Breast epithelium (tissue), 4 donors: ENCODE data around the gene ZMYND15. TPM values are rescaled to one million over a fixed set of nuclear protein-coding genes. Genes with fewer than 3 reads are reported as not detected.
"Not testable (repeated sequence)": the region's sequence is repeated elsewhere in the genome, so short reads cannot be mapped to it uniquely, and the experiment has no call there.

Experiments used
- DNase-seq, 2 donors: peaks; one replicate each; pipeline ENCODE4 v3.0.0-alpha.2; 2019; ENCODE audit warnings: low spot score in 2 of 2
- H3K27ac ChIP-seq, 2 donors: fragments of 200-600 bp; sonication (generic) in 1 of 2; one replicate each; pipeline ENCODE4 v1.5.1; 2016 to 2019; ENCODE audit warnings: mild to moderate bottlenecking in 1 of 2
- H3K27me3 ChIP-seq, 2 donors: fragments of 200-600 bp; sonication (generic) in 1 of 2; one replicate each; pipeline versions ENCODE4 v1.5.1 to v1.6.0; 2017 to 2019; ENCODE audit warnings: control low read depth in 1 of 2, mild to moderate bottlenecking in 1 of 2
- H3K36me3 ChIP-seq: fragments of 200-600 bp; one replicate; pipeline ENCODE4 v1.5.1; 2019
- H3K4me1 ChIP-seq, 2 donors: fragments of 200-600 bp; sonication (generic); one replicate each; pipeline ENCODE4 v1.5.1; 2016 to 2019; ENCODE audit warnings: control low read depth in 1 of 2
- H3K4me3 ChIP-seq, 3 donors: fragments of 200-600 bp; sonication (generic); 1 replicate in 2 of 3; 2 replicates in 1 of 3; pipeline ENCODE4 v1.5.1; 2016 to 2019; ENCODE audit warnings: mild to moderate bottlenecking in 3 of 3, moderate library complexity in 2 of 3
- H3K9me3 ChIP-seq, 2 donors: fragments of 200-600 bp; sonication (generic) in 1 of 2; one replicate each; pipeline ENCODE4 v1.5.1; 2016 to 2019; ENCODE audit warnings: control low read depth in 1 of 2
- CTCF ChIP-seq, 3 donors: fragments of 450-650 bp; IDR thresholded peaks; one replicate each; pipeline ENCODE4 v1.5.1; 2016 to 2017; ENCODE audit warnings: antibody characterized with exemption in 3 of 3, mild to moderate bottlenecking in 3 of 3, moderate library complexity in 3 of 3
- POLR2A ChIP-seq: fragments of 450-650 bp; IDR thresholded peaks from one replicate; pipeline ENCODE4 v1.6.1; 2016; ENCODE audit warnings: antibody characterized with exemption, mild to moderate bottlenecking, moderate library complexity
- POLR2AphosphoS5 ChIP-seq, 3 donors: sonication (generic); formaldehyde crosslinking; IDR thresholded peaks; one replicate each; pipeline ENCODE4 v1.6.1; 2017; ENCODE audit warnings: antibody characterized with exemption in 3 of 3
- intact Hi-C: fragments of 100-400 bp; cut with DNase I; formaldehyde crosslinking; loops from one replicate; pipeline ENCODE4 v1.15.1; 2023; ENCODE audit warnings: low total_unique reads
- total RNA-seq, 3 donors: library from RNA; depleted of rRNA; stranded (reverse); fragments of >200 nt; gene quantifications; one replicate each; pipeline ENCODE4 v1.1.0, GENCODE V29; 2016

The ZMYND15 gene
- total RNA-seq, 3 donors from 2014 or later = 0.96 to 2.3 (median 0.98) TPM

DNA sequence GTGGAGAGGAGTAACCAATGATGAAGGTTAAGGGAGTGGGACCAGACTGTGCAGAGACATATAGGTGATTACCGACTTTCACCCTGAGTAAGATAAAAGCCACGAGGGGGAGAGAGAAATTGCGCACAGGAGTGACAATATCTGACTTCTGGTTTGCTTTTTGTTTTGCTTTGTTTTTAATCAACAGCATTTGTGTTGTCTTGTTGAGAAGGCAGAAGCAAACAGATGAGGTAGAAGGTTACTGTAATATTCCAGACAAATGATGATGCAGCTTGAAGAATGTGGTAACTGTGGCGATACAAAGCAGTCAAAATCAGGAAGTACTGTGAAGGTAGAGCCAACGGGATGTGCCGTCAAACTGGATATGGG, 43.2 kb upstream of the ZMYND15 start:
- TF ChIP-seq POLR2A (no peak), CTCF (IDR thresholded peaks at IDR 0.05) (no peak), POLR2AphosphoS5 (IDR thresholded peaks at IDR 0.05) (no peak)
- Histone ChIP-seq H3K27ac (no peak overlapping the region), H3K36me3 (no peaks in the 10 kb centered on the region), H3K27me3 (no peaks in the 10 kb centered on the region), H3K4me3 (no peak overlapping the region), H3K9me3 (no peaks in the 10 kb centered on the region), H3K4me1 (no peaks in the 10 kb centered on the region)
- intact Hi-C loops = no loop called here
- DNase-seq = no peak

DNA sequence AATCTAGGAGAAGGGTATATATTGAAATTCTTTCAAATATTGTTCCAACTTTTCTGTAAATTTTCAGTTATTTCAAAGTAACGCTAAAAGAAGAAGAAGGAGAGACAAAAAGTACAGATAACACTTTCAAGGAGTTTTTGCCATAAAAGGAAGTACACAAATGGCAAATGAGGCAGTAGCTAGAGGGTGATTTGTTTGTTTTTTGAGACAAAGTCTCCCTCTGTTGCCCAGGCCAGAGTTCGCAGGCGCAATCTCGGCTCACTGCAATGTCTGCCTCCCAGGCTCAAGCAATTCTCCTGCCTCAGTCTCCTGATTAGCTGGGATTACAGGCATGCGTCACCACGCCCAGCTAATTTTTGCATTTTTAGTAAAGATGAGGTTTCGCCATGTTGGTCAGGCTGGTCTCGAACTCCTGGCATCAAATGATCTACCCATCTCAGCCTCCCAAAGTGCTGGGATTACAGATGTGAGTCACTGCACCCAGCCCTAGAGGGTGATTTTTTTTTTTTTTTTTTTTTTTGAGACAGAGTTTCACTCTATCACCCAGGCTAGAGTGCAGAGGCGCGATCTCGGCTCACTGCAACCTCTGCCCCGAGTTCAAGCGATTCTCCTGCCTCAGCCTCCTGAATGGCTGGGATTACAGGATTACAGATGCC, 40.1 kb upstream of the ZMYND15 start:
- H3K27ac ChIP-seq, H3K27me3 ChIP-seq, DNase-seq, intact Hi-C loops, H3K4me3 ChIP-seq, H3K4me1 ChIP-seq, H3K9me3 ChIP-seq, H3K36me3 ChIP-seq: not testable (repeated sequence)

DNA sequence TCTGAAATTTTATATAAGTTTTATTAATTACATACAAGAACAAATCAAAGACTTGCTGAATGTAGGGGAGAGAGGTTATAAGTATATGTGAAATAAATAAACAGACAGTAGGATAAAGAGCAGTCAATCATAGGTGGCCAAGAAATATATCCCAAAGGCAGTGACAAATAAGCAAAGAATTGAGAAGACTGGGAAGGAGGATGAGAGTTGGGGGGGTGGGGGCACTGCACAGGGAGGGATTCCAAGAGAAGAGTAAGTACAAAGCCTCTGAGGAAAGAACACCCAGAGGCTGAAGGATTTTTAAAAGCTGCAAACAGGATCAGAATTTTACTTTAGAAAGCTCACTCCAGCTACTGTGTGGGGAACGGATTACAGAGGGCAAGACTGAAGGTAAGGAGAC, 38.5 kb upstream of the ZMYND15 start:
- H3K4me3 ChIP-seq = no peak overlapping the region
- no peak for DNase-seq
- intact Hi-C loops = no loop called here
- peaks cover 0 to 7% of the 10 kb centered on the region in 2 donors for H3K4me1 ChIP-seq
- no peaks in the 10 kb centered on the region for H3K36me3 ChIP-seq
- H3K27me3 ChIP-seq = no peaks in the 10 kb centered on the region
- no peak for TF ChIP-seq POLR2AphosphoS5 (IDR thresholded peaks at IDR 0.05)
- TF ChIP-seq POLR2A = no peak
- no peak for TF ChIP-seq CTCF (IDR thresholded peaks at IDR 0.05)
- H3K9me3 ChIP-seq = no peaks in the 10 kb centered on the region
- H3K27ac ChIP-seq = no peak overlapping the region

GRCh38 chr17:4703330-4703691, 36.3 kb upstream of the ZMYND15 start:
- H3K36me3 ChIP-seq = no peaks in the 10 kb centered on the region
- intact Hi-C loops = no loop called here
- H3K27ac ChIP-seq = peak overlapping the region; percentile 77 to 92
- DNase-seq = no peak
- H3K4me1 ChIP-seq = peaks cover 0 to 7% of the 10 kb centered on the region in 2 donors
- no peaks in the 10 kb centered on the region for H3K9me3 ChIP-seq
- TF ChIP-seq POLR2AphosphoS5 (IDR thresholded peaks at IDR 0.05) (no peak), CTCF (IDR thresholded peaks at IDR 0.05) (no peak), POLR2A (no peak)
- no peaks in the 10 kb centered on the region for H3K27me3 ChIP-seq
- H3K4me3 ChIP-seq = peak overlapping the region; percentile 78 to 95 (median 94)

DNA sequence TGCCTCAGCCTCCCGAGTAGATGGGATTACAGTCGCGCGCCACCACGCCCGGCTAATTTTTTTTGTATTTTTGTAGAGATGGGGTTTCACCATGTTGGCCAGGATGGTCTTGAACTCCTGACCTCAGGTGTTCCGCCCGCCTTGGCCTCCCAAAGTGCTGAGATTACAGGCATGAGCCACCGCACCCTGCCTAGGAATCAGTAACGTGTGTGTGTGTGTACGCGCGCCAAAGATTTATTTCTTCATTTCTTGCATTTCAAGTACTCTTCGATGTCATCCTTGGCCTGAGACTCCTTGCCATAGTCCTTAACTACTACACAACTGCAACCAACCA, 35.1 kb upstream of the ZMYND15 start:
- H3K4me1 ChIP-seq, H3K9me3 ChIP-seq, DNase-seq, H3K27me3 ChIP-seq, intact Hi-C loops, H3K36me3 ChIP-seq: not testable (repeated sequence)
- H3K4me3 ChIP-seq = peak overlapping the region; percentile 78 to 95 (median 94)
- H3K27ac ChIP-seq = peak overlapping the region; percentile 77 to 92

GRCh38 chr17:4704991-4705390, 34.6 kb upstream of the ZMYND15 start:
- no peak for TF ChIP-seq POLR2AphosphoS5 (IDR thresholded peaks at IDR 0.05)
- no peak for TF ChIP-seq CTCF (IDR thresholded peaks at IDR 0.05)
- no peak for TF ChIP-seq POLR2A
- Histone ChIP-seq H3K4me1 (peaks cover 0 to 7% of the 10 kb centered on the region in 2 donors), H3K27ac (no peak overlapping the region), H3K36me3 (no peaks in the 10 kb centered on the region), H3K4me3 (no peak overlapping the region), H3K27me3 (no peaks in the 10 kb centered on the region), H3K9me3 (no peaks in the 10 kb centered on the region)
- intact Hi-C loops = no loop called here
- no peak for DNase-seq
